Cardiac fibroblast (primary cell): ENCODE data around the gene RNF144B.
A peak's percentile ranks its signal among the peaks of the same experiment; 100 is the strongest.
"Not testable (repeated sequence)": the region's sequence is repeated elsewhere in the genome, so short reads cannot be mapped to it uniquely, and the experiment has no call there.

Experiments used
- DNase-seq, 2 donors: peaks; one replicate each; pipeline versions ENCODE4 v3.0.0 to v3.0.0-alpha.2; 2010; ENCODE audit warnings: low read depth in 2 of 2
- H3K4me3 ChIP-seq, 2 donors: replicated peaks in 1 of 2; 1 replicate in 1 of 2; 2 replicates in 1 of 2; pipeline ENCODE4 v1.5.1; 2011; ENCODE audit warnings: low read depth in 2 of 2, low read length in 2 of 2, mild to moderate bottlenecking in 2 of 2, moderate library complexity in 1 of 2
- CTCF ChIP-seq: IDR thresholded peaks from one replicate; pipeline ENCODE4 v1.5.1; 2011; ENCODE audit warnings: low read depth, mild to moderate bottlenecking, low read length, inconsistent platforms

RNF144B gene

GRCh38 chr6:18347866-18348265 is 39.3 kb upstream of the RNF144B start:
- no peak overlapping the region for H3K4me3 ChIP-seq
- no peak for DNase-seq
- no peak for TF ChIP-seq CTCF

GRCh38 chr6:18349386-18349785 is 37.8 kb upstream of the RNF144B start:
- no peak for DNase-seq
- H3K4me3 ChIP-seq: no peak overlapping the region
- TF ChIP-seq CTCF: no peak

- no peak for TF ChIP-seq CTCF
- DNase-seq: peak in 1 of 2 donors; percentile 2
Measured at GRCh38 chr6:18350271-18350670, 36.9 kb upstream of the RNF144B start.

GRCh38 chr6:18350712-18351111 is 36.4 kb upstream of the RNF144B start:
- no peak for TF ChIP-seq CTCF
- no peak for DNase-seq

More at GRCh38 chr6:18350271-18350670, 36.9 kb upstream of the RNF144B start:
- no peak overlapping the region for H3K4me3 ChIP-seq

GRCh38 chr6:18352001-18352400 is 35.1 kb upstream of the RNF144B start:
- DNase-seq: no peak
- H3K4me3 ChIP-seq: no peak overlapping the region
- no peak for TF ChIP-seq CTCF

More at GRCh38 chr6:18350712-18351111, 36.4 kb upstream of the RNF144B start:
- no peak overlapping the region for H3K4me3 ChIP-seq

- TF ChIP-seq CTCF: no peak
- no peak overlapping the region for H3K4me3 ChIP-seq
- no peak for DNase-seq
Measured at GRCh38 chr6:18352842-18353241, 34.3 kb upstream of the RNF144B start.

- DNase-seq: no peak
- TF ChIP-seq CTCF: no peak
- no peak overlapping the region for H3K4me3 ChIP-seq
Measured at GRCh38 chr6:18353251-18353650, 33.9 kb upstream of the RNF144B start.

- DNase-seq, H3K4me3 ChIP-seq: not testable (repeated sequence)
Measured at GRCh38 chr6:18357546-18357945, 29.6 kb upstream of the RNF144B start.
